ENCODE results near the gene TSHZ1. TPM values are rescaled to one million over a fixed set of nuclear protein-coding genes. Genes with fewer than 3 reads are reported as not detected.
"Not testable (repeated sequence)": the region's sequence is repeated elsewhere in the genome, so short reads cannot be mapped to it uniquely, and the experiment has no call there.

The TSHZ1 gene
- polyA plus RNA-seq, 3 donors: 29.3 to 35.3 (median 34.5) TPM

DNA sequence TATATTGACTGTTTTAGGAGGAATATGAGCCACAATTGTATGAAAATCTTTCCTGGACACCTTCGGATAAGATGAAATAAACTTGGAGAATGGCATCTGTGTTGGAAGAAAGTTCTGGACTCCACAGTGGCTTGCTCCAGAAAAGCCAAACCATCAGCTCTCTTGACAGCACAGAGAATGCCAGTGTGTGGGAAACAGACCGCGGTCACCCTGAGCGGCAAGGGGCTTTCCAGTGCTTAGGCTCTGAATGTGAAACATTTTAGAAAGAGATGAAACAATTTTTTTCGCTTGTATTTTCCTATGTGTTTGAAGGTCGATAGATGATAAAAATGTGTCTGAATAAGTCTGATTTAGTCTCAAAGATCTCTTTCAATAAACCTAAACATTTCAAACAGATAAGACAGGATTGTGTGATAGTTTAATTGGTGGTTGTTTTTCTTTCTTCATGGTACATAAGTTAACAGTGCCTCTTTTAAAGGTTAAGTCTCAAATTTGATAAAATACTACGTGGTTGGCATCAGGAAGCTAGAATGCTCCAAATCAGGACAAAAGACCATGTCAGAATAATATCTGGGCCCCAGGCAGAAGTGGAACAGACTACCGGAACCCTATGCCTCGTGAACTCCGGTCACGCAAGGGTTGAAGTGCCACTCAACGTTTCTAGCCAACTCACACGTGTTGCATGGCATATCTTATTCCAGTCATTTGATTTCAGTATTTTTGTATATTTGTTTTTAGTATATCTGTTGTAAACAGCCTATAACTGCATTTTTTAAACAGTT is 30.6 kb upstream of the TSHZ1 start:
- DNase-seq (ENCODE audit: low read depth in 3 of 3, low spot score in 2 of 3): no peak

DNA sequence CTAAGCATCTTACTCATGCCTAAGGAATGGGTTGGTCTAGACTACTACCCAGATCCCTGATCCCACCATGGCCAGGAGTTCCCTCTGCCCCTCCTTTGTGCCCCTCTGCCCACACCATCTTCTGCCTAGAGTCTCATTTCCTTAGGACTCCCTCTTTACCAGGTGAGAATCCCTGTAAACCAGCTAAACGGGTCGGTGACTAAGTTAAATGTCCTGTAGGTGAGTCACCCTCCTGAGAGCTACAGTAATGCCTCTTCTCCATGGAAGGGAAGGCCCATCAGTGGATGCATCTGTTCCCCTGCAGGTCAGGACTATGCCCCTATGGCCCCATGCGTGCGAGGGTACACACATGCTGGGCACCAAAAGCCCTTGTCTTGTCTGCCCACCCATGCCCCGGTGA is 27.1 kb upstream of the TSHZ1 start:
- no peak for DNase-seq (ENCODE audit: low read depth in 3 of 3, low spot score in 2 of 3)

DNA sequence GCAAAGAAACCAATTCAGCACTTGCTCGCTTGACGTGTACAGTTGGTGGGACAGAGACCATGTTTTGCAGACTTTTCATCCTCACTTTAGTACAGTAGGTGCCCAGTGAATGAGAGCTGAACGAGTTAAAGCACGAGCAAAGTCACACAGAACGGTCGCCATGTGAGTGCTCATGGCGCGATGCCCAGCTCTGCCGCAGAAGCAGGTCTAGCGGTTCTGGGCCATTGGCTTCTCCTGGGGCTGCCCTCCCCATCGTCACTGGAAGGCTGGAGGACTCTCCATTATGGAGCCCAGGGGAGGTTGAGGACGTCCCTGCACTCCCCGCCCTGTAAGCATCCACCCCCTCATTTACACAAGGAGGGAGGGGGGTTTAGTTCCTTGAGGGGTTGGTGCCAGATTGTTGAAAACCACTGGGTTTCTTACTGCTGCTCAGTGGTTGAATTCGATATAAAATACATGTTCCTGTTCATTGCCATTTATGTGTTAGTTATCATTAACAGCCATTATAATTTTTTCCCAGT is 26.6 kb upstream of the TSHZ1 start:
- no peak for DNase-seq (ENCODE audit: low read depth in 3 of 3, low spot score in 2 of 3)

DNA sequence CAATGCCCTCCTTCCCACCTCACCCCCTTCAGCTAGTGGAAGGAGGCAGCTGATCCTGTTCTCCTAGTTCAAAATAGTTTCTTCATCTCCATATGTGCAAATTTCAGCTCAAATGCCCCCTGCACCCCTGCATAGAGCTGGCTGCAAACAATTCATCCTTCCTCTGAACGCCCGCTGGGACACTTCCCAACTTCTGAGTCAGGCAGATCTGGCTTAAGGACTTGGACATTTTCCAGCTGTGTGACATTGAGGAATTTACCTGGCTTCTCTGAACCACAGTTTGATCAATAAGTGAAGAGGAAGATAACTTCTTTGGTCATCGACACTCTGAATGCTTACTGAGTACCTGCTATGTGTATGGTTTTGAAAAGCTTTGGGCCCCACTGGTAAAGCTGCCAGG is 25.1 kb upstream of the TSHZ1 start:
- DNase-seq (ENCODE audit: low read depth in 3 of 3, low spot score in 2 of 3): no peak

DNA sequence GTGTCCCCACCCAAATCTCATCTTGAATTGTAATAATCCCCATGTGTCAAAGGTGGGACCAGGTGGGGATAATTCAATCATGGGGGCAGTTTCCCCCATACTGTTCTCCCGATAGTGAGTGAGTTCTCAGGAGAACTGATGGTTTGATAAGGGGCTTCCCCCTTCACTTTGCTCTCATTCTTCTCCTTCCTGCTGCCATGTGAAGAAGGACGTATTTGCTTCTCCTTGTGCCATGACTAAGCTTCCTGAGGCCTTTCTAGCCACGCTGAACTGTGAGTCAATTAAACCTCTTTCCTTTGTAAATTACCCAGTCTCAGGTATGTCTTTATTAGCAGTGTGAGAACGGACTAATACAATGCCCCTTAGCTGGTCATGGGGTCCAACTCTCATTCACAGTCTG is 22.9 kb upstream of the TSHZ1 start:
- DNase-seq (ENCODE audit: low read depth in 3 of 3, low spot score in 2 of 3): not testable (repeated sequence)

DNA sequence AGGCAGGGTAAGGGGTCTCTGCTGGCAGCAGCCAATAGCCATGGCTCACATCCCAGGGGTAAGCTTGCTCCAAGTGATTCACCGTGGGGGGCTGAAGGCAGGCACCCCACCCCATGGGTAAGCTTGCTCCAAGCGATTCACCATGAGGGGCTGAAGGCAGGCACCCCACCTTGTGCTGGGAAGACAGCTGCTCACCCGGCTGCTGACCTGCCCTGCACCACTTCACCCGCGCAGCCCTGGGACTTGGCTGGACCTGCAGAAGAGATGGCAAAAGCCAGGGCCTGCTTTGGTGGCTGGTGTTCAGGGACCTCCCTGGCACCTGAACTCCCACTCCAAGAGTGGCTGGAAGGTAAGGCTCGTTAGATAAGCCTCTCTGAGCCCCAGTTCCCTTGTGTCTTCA is 20.9 kb upstream of the TSHZ1 start:
- DNase-seq (ENCODE audit: low read depth in 3 of 3, low spot score in 2 of 3): no peak

DNA sequence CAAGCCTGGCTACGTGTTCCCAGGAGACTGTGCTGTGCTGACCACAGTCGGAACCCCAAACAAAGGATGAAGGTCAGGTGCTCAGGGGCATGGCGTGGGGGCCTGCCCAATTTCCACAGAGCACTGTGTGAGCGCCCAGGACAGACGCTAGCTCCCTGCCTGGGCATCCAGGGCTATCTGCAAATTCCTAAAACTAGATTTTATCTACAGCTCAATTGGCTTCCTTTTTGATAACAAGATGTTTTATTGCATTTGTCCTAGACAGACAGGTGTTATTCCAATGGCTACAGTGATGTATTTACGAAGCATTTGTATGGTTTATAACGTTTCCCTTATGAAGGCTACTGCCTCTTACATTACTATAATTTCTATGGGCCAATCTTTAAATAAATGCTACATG is 17.7 kb upstream of the TSHZ1 start:
- no peak for DNase-seq (ENCODE audit: low read depth in 3 of 3, low spot score in 2 of 3)

DNA sequence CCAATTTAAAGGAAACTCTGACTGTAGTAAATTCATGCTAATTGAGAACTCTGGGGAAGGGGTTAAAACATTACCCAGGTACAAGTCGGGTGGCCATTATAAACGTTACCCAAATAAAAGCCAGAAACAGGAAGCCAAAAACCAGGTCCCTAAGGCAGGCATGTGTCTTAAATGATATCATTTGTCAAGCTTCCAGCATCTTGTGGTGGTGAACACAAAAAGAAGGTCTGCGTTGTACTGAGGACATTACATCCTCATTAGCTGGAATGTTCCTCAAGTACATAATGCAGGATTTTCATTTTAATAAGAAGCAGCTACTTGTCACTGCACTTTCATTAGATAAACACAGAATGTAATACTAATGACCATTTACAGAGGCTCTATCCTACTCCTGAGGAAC is 12.6 kb upstream of the TSHZ1 start:
- DNase-seq (ENCODE audit: low read depth in 3 of 3, low spot score in 2 of 3): no peak

DNA sequence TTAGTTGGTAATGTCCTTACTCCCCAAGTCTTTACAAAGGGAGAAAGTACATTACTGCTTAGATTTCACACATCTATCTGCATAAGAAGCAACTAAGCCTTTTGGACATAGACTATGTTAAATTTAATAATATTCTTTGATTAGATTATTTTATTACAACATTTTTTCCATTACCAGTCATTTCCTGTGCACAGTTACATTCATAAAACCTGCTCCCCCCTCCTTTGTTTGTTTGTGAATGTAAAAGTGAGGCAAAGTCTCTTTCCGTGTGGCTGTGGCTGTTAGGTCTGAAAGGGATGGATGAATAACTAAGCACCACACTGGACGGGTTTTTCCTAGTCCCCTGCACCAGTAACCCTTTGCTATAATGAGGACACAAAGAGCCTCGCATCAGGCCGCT is 11.3 kb upstream of the TSHZ1 start:
- DNase-seq (ENCODE audit: low read depth in 3 of 3, low spot score in 2 of 3): no peak

DNA sequence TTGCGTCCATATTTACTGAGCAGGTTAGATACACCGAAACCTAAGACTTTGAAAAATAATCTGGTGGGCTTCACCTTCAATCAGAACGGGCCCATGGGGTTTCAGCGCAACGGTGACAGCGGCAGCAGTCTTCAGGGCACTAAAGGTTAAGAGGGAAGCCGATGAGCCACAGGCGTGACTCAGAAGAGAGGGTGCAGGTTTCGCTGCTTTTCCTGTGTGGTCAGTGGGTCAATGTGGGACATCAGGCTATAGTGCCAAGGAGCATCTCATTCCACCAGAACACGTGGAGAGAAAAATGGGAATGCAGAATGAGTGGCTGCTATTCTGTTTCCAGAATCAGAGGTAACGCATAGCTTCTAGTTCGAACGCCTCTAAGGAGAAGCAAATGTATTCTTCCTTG is 10.5 kb upstream of the TSHZ1 start:
- DNase-seq (ENCODE audit: low read depth in 3 of 3, low spot score in 2 of 3): no peak

DNA sequence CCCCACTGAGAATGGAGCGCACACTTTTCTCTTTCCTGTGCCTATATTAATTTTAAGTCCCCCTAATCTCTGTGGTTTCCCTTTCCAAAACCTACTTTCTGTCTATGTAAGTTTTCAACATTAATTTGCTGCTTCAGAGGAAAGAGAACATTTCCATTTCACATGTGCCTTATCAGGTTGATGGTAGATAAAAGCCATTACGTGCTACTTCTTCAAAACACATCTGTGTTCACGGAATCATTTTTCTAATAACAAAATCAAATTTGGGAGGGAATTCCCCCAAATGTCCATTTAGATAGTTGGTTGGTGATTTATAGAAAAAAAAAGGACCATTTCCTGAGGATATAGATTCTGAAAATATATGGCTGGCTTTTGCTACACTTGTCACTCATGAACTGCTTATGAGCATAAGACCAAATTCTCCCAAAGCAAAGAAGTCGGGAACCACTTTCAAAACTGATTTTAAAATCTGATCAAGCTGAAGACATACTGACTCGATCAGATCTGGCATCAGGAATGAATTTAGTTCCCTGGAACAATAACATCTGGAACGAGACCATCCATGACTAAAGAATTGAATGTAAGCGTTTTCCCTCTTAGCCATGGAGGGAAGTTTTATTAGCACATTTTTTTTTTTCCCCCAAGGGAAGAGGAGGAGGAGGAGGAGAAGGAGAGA is 9.9 kb upstream of the TSHZ1 start:
- DNase-seq (ENCODE audit: low read depth in 3 of 3, low spot score in 2 of 3): no peak

DNA sequence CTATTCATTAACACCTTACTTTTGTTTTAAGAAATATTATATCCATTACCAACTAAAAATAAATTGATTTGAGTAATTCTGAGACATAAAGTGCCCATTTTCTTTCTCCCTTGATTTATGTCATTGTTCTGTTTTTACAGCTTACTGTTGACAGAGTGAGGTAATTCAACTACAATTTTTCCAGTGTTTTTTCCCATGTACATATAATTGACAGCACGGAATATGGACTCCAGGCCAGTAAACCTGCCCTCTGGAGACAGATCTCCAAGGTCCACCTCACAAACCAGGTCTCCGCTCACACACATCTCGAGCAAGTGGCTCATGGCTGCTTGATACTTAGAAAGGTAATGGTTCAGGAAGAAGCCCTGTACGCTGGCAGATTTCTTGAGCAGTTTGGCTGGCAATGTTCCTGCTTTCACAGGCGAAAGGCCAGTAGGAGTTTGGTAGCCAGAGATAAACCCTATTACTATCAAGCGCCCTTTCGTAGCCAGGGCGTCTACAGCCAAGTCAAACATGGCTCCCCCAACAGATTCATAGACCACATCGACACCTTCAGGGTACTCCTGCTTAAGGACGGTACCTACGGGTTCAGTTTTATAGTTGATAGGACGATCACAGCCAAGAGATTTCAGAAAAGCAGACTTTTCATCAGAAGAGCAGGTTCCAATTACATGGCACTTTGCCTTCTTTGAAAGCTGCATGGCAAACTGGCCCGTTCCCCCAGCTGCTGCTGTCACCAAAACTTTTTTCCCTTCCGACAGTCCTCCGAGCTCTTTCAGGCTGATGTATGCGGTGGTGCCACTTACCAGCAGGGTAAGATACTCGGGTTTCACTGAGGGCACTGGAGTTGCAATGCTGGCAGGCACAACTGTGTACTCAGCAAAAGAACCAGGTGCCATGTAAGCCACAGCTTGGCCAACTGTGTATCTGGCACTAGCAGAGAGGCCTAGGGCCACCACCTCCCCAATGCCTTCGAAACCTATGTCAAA is 9.0 kb upstream of the TSHZ1 start:
- DNase-seq (ENCODE audit: low read depth in 3 of 3, low spot score in 2 of 3): no peak

DNA sequence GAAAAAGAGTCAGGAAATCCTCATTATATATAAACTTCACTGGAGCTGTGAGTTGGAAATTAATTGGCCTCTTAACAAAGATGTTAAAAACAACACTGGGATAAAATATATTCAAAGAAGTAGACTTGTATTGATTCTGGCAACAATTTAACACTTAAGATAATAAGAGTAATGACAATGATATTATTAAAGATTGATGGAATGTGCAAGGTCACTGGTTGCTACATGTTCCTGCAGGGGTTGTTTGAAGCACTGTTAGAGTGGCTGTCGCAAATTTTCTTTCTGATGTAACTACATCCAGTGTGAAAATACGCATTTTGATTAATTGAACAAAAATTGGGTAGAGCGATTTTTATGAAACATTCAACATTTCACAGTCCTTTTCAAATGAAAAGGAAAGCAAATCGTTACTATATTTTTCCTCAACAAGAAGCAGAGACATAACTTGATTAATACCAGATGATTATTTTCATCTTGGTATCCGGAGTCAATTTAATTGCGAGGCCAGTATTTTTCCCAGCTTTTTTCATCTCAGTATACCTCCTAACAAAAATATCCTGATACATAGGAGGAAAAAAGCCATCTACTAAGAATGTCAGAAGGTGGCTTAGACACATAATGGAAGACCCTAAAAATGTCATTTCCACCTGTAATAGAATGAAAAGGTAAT is 7.8 kb upstream of the TSHZ1 start:
- DNase-seq (ENCODE audit: low read depth in 3 of 3, low spot score in 2 of 3): no peak

DNA sequence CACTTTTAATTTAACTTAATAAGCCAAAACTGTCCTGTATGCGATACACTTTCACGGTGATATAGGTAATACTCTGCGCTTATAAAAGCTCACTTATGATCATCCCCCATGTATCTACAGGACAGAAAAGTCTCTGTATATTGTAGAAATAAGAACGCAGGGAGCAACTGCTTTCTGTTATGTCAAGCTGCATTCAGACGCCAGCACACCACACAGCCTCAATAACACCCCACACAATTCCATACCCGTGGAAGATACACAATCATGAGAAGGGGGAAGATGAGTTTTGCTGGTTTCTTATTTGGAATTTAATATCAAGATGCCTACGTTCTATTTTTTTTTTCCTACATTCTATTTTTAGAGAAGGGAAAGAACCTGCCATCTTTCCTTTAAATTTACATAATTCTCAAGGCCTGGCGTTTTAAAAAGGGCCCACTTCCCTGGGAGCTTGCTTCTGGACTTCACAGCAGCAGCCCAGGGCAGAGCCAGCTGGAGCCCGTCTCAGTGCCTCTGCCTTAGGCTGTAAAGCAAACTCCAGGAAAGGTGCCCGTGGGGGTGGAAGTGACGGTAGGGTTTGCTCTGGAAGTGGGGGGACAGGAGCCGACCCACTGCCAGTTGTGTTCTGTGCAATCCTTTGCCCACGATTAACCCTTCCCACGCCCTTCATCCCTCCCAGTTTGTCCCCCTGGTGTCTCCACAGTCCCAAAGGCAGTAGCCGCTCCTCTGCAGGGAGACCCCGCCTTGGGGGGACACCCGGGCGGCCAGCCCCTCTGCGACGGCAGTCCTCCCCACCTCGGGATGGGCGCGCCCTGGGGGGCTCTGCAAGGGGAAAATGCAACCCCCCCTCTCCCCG is 7.0 kb upstream of the TSHZ1 start:
- no peak for DNase-seq (ENCODE audit: low read depth in 3 of 3, low spot score in 2 of 3)

DNA sequence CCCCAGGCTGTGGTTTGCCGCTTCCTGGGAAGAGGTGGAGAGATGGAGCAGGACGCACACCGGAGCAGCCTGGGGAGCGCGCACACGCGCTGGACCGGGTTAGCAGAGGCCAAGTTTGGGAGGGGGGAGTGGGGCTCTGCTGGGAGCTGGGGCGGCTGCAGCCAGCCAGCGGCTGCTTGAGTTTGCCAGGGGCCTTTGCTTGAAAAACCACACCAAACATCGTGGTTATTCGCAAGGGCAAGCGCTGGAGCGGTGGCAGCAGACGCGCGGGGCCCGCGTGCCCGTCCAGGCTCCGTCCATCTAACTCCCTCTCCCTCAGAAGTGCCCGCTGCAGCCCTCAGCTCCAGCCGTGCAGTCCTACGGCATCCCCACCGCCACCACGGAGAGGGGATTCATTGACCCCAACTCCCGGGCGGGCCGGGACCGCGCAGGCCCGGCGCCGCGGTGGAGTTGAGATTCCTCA is 6.3 kb upstream of the TSHZ1 start:
- DNase-seq (ENCODE audit: low read depth in 3 of 3, low spot score in 2 of 3): no peak

DNA sequence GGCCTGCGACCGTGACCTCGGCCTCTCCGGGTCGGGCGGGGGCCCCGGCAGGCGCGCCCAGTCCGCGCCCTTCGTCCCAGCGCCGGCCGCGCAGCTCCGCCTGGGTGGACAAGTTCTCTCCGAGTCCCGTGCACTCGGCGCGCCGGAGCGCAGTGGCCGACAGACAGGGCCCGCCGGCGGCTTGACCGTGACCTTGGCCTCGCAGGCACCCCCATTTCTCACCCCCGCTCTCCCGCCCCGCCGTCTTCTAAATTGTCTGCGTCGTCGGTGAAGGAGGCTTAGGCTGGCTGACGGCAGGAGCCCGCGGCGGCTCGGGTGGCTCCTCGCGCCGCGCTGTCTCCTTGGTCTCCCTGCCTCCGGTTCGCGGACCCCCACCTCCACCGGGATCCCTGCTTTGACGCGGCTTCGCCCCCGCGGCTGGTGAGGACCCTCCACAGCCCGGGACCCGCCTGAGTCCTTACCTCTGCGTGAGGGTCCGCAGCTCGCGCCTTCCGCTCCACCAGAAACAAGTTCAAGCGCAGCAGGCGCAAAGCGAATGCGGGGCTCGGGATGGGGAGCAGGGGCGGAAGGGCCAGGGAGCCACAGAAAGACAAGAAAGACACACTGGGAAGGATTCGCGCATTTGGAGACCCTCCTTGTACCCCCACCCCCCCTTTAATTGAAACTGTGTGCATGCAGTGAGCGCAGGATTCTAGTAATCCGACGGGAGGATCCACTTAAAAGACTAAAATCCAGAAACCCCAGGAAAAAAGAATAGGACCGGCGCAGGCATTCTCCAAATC is 5.7 kb upstream of the TSHZ1 start:
- DNase-seq (ENCODE audit: low read depth in 3 of 3, low spot score in 2 of 3): no peak

DNA sequence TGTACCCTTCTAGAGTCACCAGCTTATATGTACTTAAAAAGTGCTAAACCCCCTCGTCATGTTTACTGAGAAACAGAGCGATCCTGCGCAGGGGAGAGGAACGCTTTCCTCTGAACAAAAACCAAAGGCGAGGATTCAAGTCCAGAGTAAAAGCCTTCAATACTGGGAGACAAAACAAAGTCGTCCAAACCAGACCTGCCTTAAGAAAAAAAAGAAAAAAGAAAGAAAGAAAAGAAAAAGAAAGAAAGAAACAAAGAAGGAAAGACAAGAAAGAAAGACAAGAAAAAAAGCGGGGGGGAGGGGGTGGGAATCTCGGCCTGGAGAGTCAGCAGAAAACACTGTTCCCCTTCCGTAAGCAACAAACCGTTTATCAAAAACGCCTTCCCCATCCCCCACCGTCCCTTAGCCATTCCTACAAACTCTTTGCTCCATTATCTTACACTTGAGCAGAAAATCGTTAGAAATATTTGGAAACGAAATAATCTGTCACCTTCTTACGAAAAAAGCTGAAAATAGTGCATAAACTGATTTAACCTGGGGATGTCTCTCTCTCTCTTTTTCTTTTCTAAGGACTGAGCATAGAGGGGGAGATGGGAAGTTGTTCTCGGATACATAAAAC is 5.0 kb upstream of the TSHZ1 start:
- no peak for DNase-seq (ENCODE audit: low read depth in 3 of 3, low spot score in 2 of 3)

Data from right renal cortex interstitium (tissue), 3 donors.